Retinal pigment epithelial cell (primary cell): ENCODE data around the gene OR52B6.
A peak's percentile ranks its signal among the peaks of the same experiment; 100 is the strongest.

ENCODE experiments used
- DNase-seq: peaks from one replicate; pipeline ENCODE4 v3.0.0-alpha.2; 2010; ENCODE audit warnings: low read depth
- H3K4me3 ChIP-seq: 2 replicates; pipeline ENCODE4 v1.5.1; 2011; ENCODE audit warnings: mild to moderate bottlenecking, low read length, control low read depth, moderate library complexity
- CTCF ChIP-seq: conservative IDR thresholded peaks from 2 replicates; pipeline ENCODE4 v1.5.1; 2011; ENCODE audit warnings: low read depth, low read length, control low read depth, inconsistent platforms

OR52B6 gene

GRCh38 chr11:5604896-5605295 is 24.2 kb downstream of the OR52B6 start:
- no peak for TF ChIP-seq CTCF
- H3K4me3 ChIP-seq: no peak overlapping the region
- DNase-seq: no peak

- peak; percentile 79 for DNase-seq
- H3K4me3 ChIP-seq: no peak overlapping the region
- TF ChIP-seq CTCF: no peak
Measured at GRCh38 chr11:5605849-5606248, 25.2 kb downstream of the OR52B6 start.

- no peak for DNase-seq
- H3K4me3 ChIP-seq: no peak overlapping the region
- no peak for TF ChIP-seq CTCF
Measured at GRCh38 chr11:5608808-5609207, 28.1 kb downstream of the OR52B6 start.

- no peak for DNase-seq
- TF ChIP-seq CTCF: no peak
- no peak overlapping the region for H3K4me3 ChIP-seq
Measured at GRCh38 chr11:5610446-5610845, 29.8 kb downstream of the OR52B6 start.

GRCh38 chr11:5611627-5612026 is 30.9 kb downstream of the OR52B6 start:
- no peak for TF ChIP-seq CTCF
- no peak for DNase-seq
- H3K4me3 ChIP-seq: no peak overlapping the region

- TF ChIP-seq CTCF: no peak
- no peak for DNase-seq
- no peak overlapping the region for H3K4me3 ChIP-seq
Measured at GRCh38 chr11:5618807-5619206, 38.1 kb downstream of the OR52B6 start.

GRCh38 chr11:5620651-5621521 is 40.2 kb downstream of the OR52B6 start:
- DNase-seq: peak; percentile 38
- H3K4me3 ChIP-seq: no peak overlapping the region
- no peak for TF ChIP-seq CTCF
